ENCODE data around the gene HAT1.

GRCh38 chr2:172021955-172022354, 99.7 kb downstream of the HAT1 start:
- no peak for TF ChIP-seq YY1 (IDR thresholded peaks at IDR 0.05)
- no peak for TF ChIP-seq CTCF (IDR thresholded peaks at IDR 0.05; ENCODE audit: low read depth, low read length, missing input control)
- no peak for TF ChIP-seq RAD21 (IDR thresholded peaks at IDR 0.05)
- TF ChIP-seq, protein P1, sequence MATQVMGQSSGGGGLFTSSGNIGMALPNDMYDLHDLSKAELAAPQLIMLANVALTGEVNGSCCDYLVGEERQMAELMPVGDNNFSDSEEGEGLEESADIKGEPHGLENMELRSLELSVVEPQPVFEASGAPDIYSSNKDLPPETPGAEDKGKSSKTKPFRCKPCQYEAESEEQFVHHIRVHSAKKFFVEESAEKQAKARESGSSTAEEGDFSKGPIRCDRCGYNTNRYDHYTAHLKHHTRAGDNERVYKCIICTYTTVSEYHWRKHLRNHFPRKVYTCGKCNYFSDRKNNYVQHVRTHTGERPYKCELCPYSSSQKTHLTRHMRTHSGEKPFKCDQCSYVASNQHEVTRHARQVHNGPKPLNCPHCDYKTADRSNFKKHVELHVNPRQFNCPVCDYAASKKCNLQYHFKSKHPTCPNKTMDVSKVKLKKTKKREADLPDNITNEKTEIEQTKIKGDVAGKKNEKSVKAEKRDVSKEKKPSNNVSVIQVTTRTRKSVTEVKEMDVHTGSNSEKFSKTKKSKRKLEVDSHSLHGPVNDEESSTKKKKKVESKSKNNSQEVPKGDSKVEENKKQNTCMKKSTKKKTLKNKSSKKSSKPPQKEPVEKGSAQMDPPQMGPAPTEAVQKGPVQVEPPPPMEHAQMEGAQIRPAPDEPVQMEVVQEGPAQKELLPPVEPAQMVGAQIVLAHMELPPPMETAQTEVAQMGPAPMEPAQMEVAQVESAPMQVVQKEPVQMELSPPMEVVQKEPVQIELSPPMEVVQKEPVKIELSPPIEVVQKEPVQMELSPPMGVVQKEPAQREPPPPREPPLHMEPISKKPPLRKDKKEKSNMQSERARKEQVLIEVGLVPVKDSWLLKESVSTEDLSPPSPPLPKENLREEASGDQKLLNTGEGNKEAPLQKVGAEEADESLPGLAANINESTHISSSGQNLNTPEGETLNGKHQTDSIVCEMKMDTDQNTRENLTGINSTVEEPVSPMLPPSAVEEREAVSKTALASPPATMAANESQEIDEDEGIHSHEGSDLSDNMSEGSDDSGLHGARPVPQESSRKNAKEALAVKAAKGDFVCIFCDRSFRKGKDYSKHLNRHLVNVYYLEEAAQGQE (IDR thresholded peaks at IDR 0.05) = no peak

All from liver (tissue), 3 donors.